NT2/D1 (cell line): ENCODE measurements around the gene LENG9.
"Not testable (repeated sequence)": the region's sequence is repeated elsewhere in the genome, so short reads cannot be mapped to it uniquely, and the experiment has no call there.

Experiments used
- SUZ12 ChIP-seq: IDR thresholded peaks from 2 replicates; pipeline ENCODE4 v1.6.1; 2011; ENCODE audit not compliant: insufficient read length, insufficient read depth; ENCODE audit errors: extremely low read depth
- YY1 ChIP-seq: IDR thresholded peaks from 2 replicates; pipeline ENCODE4 v1.6.1; 2011; ENCODE audit not compliant: insufficient read length, insufficient read depth
- ZNF274 ChIP-seq: IDR thresholded peaks from 2 replicates; pipeline ENCODE4 v1.6.1; 2011; ENCODE audit warnings: mild to moderate bottlenecking, low read depth, low read length

DNA sequence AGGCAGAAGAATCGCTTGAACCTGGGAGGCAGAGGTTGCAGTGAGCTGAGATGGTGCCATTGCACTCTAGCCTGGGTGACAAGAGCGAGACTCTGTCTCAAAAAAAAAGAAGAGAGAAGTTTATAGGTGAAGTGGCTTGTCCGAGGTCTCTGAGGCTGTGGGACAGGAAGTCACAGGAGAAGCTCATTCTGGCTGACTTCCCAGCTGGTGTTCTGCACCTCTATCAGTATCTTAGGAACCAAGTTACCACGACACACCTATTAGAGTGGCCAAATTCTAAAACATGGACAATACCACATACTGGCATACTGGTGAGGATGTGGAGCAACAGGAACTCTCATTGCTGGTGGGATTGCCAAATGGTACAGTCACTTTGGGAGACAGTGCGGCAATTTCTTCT is 31.7 kb upstream of the LENG9 start:
- TF ChIP-seq YY1, ZNF274, SUZ12: not testable (repeated sequence)
